ENCODE results near the gene TRMT10C.
A peak's percentile ranks its signal among the peaks of the same experiment; 100 is the strongest.
"Not testable (repeated sequence)": the region's sequence is repeated elsewhere in the genome, so short reads cannot be mapped to it uniquely, and the experiment has no call there.

TRMT10C gene

DNA sequence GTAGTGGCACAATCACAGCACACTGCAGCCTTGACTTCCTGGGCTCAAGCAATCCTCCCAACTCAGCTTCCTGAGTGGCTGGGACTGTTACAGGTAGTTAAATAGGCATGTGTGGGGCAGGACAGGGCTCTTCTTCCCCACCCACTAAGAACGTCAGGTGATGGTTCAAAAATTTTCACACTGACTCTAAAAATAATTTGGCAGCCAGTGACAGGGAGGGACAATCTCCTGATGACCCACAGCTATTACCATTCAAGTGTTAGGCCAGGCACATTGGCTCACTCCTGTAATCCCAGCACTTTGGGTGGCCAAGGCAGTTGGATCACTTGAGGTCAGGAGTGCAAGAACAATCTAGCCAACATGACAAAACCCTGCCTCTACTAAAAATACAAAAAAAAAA is 12.2 kb upstream of the TRMT10C start:
- no peak for DNase-seq

DNA sequence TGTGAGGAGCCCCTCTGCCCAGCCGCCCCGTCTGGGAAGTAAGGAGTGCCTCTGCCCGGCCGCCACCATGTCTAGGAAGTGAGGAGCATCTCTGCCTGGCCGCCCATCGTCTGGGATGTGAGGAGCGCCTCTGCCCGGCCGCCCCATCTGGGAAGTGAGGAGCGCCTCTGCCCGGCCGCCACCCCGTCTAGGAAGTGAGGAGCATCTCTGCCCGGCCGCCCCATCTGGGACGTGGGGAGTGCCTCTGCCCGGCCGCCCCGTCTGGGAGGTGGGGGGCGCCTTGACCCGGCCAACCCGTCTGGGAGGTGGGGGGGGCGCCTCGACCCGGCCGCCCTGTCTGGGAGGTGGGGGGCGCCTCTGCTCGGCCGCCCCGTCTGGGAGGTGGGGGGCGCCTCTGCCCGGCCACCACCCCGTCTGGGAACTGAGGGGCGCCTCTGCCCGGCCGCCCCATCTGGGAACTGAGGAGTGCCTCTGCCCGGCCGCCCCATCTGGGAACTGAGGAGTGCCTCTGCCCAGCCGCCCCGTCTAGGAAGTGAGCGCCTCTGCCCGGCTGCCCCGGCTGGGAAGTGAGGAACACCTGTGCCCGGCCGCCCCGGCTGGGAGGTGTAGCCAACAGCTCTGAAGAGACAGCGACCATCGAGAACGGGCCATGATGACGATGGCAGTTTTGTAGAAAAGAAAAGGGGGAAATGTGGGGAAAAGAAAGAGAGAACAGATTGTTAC is 10.1 kb upstream of the TRMT10C start:
- not testable (repeated sequence) for DNase-seq

DNA sequence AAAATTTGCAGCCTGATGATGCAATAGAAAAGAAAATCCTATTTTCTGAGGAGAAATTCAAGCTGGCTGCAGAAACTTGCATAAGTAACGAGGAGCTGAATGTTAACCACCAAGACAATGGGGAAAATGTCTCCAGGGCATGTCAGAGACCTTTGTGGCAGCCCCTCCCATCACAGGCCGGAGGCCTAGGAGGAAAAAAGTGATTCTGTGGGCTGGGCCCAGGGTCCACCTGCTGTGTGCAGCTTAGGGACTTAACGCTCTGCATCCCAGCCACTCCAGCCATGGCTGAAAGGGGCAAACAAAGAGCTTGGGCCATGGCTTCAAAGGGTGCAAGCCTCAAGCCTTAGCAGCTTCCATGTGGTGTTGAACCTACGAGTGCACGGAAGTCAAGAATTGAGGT is 8.3 kb upstream of the TRMT10C start:
- DNase-seq: not testable (repeated sequence)

DNA sequence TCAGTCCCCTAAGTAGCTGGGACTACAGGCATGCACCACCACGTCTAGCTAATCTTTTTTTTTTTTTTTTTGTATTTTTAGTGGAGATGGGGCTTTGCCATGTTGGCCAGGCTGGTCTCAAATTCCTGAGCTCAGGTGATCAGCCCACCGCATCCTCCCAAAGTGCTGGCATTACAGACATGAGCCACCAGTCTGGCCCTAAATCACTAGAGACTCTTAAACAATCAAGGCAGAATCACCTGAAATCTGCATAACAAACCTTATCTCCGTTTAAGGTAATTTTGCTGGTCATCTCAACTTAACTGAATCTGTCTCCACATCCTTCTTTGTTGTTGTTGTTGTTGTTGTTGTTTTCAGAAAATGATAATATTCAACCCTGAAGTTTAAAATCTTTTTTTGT is 5.6 kb upstream of the TRMT10C start:
- DNase-seq: no peak

DNA sequence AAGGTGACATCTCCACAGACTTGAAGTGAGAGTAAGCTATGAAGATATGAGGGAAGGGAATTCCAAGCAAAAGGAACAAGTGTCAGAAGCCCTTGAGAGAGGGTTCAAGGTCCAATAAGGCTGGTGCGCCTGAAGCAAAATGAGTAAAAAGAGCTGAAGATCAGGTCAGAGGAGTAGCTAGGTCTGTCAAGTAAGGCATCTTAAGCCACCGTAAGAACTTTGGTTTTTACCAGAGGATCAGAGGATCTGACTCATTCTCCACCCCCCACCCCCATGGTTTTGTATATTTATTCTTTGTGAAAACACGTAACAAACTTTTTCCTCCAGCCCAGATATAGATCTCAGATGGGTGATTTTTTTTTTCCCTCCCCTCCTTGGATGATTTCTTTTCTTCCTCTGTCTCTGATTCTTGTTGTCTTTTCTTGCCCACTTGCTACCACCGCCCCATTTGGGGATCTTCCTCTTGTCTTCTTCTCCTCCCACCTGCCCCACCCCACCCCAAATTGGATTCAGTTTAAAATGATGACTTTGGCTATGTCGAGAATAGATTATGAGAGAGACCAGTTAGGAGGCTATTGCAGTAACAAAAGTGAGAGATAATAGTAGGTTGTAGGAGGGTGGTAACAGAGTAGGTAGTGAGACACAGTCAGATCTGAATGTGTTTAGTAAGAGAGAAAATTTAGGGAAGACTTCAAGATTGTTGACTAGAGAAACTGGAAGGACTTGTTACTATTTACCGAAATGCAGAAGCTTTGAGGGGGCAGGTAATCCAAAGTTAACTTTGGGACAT is 6.1 kb downstream of the TRMT10C start:
- DNase-seq: no peak

DNA sequence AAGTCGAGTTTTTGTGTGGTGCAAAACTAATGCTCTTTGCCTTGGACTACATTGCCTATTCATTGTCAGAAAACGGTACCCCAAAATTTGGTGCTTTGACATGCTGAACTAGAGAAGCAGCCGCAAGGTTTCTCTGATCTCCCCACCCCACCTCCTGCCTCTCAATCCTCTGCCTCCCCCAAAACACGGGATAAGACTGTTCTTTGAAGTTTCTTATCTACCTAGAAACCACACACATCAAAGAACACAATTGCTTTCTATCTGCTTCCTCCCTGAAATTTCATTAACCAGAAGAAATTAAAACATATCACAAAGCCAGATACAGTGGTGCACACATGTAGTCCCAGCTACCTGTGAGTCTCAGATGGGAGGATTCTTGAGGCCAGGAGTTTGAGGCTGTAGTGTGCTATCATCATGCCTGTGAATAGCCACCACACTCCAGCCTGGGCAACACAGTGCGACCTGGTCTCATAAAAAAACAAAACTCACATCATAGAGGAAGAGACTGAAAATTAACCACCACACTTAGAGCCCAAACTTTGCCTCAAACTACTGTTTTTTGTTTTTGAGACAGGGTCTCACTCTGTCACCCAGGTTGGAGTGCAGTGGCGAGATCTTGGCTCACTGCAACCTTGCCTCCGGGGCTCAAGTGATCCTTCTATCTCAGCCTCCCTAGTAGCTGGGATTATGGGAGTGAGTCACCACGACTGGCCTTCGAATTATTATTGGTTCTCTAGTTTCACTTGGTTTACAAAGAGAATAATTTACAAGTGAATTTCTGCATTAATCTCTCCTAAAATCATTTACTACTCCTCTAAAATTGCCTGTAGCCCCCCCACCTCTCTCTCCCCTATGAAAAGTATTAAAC is 9.6 kb downstream of the TRMT10C start:
- no peak for DNase-seq

DNA sequence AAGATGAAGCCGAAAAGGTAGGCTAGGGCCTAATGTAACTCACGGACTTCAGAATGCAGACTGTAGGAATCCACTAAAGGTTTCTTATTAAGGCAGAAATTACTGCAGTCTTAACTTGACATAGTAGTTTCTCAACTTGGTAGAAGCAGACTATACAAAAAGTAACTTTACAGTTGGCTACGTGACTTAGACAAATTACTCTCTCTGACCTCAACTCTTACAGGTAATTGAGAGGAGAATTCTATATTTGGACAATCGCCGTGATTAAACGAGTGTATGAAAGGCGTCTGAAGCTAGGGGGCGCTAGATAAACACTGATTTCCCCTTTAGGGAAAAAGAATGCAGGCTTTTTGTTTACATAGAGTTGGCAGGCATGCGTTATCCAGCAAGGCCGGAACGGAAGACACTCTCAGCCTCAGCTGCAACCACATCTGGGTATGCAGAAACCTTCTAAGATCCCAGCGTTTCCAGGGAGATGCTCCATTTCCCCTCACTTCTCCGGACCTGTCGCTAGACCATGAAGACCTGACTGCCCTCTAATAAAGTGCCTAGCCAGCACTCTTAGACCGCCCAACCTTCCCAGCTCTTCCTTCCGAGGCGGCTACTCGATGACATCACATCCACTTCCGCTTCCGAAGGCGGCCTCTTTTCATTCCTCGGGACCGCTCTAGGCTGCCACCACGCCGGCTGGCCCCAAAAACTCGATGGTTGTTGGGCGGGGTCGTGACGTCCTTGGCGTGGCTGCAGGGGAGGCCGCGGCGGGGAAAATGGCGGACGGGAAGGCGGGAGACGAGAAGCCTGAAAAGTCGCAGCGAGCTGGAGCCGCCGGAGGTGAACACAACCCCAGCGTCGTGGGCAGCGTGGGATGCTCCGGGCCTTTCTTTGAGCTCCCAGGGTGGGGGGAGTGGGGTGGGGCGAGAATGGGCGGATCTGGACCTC is 12.1 kb downstream of the TRMT10C start, which contains the start of gene PCNP:
Gene PCNP (plus strand): TSS at position 732 of the 939 bp plus-strand sequence. CDS start 36 bp downstream, at position 768.
- DNase-seq: peak; percentile 97

DNA sequence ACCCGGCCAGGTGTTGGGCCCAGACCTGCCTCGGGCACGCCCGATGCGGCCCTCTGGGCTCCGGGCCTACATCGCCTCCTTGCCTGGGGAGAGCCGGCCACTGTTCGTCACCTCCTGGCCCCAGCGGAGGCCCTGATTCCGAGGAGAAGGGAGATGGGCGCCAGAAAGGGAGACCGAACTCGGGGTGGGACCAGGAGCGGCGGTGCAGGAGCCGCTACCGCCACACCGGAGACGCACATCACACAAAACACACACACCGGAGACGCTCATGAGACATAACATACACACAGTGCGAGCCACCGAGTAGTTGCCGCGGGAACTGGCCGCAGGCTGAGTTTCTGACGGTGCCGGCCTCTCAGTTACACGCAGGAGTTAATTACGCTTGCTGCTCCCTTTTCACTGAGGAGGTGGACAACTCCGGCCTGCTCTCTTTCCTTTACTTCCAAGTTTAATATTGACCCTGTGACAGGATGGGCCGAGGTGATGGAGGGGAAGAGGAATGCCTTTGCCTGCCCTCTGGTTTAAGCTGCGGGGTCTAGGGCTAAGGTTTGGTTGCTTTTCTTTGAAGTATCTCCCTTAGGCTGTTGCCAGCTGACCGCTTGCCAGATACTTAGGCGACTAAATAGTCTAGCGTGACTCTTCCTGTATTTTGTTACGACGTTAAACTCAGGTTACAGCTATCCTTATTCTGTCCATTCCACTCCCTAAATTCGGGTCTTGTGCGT is 12.9 kb downstream of the TRMT10C start:
- peak; percentile 30 for DNase-seq

DNA sequence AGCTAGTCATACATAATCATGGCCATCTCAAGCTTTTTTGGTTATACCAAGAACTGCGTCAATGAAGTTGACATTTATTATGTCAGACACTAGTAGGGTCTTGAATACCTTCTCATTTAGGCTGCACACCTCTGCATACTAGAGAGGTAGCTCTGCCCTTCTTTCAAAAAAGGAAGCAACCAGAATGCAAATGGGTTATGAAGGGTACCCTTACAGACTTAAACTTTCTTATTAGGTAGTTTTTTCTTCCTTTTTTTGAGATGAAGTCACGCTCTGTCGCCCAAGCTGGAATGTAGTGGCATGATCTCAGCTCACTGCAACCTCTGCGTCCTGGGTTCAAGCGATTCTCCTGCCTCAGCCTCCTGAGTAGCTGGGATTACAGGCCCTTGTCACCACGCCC is 15.6 kb downstream of the TRMT10C start:
- no peak for DNase-seq

DNA sequence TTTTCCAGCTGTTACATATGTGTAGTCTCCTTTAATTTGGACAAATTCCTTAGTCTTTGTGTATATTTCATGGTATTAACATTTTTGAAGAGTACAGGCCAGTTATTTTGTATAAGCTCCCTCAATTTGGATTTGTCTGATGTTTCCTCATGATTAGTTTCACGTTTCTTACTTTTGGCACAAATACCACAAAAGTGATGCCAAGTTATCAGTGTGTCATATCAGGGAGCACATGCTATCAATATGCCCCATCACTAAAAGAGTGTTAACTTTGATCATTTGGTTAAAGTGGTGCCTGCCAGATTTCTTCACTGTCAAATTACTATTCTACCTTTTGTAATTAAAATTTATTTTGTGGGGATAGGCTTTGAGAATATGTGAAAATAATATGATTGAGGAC is 26.9 kb downstream of the TRMT10C start:
- DNase-seq: no peak

DNA sequence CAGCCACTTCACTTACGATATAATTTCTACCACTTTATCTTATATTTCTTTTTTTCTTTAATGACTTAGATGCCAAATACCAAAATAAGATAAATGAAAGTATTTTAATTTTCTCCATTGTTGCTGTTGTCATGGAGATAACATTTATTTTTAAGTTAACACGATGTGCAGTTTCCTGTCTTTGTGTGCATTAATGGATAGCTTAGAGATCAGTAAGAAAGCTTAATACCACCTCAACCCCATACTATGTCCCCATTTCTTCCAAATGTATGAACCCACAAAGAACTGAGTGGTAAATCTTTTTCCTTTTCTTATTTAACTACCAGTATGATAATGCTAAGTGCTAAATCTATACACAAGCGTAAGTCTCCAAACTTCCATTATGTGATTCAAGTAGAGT is 29.4 kb downstream of the TRMT10C start:
- no peak for DNase-seq

DNA sequence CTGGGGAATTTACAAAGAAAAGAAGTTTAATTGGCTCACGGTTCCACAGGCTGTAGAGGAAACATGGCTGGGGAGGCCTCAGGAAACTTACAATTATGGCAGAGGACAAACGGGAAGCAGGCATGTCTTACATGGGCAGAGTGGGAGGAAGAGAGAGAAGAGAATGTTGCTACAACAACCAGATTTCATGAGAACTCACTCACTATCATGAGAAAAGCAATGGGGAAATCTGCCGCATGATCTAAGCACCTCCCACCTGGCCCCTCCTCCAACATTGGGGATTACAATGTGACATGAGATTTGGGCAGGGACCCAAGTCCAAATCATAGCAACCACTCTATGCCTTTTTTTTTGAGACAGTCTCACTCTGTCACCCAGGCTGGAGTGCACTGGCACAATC is 41.1 kb downstream of the TRMT10C start:
- no peak for DNase-seq

DNA sequence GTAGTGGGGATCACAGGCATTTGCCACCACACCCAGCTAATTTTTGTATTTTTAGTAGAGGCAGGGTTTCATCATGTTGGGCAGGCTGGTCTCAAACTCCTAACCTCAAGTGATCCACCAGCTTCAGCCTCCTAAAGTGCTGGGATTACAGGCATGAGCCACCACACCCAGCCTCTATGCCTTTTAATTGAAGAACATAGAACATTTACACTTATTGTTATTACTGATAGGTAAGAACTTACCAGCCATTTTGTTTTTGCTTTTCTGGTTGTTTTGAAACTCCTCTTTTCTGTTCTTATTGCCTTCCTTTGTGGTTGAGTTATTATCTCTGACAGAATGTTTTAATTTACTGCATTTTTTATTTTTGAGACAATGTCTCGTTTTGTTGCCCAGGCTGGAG is 41.5 kb downstream of the TRMT10C start:
- no peak for DNase-seq

DNA sequence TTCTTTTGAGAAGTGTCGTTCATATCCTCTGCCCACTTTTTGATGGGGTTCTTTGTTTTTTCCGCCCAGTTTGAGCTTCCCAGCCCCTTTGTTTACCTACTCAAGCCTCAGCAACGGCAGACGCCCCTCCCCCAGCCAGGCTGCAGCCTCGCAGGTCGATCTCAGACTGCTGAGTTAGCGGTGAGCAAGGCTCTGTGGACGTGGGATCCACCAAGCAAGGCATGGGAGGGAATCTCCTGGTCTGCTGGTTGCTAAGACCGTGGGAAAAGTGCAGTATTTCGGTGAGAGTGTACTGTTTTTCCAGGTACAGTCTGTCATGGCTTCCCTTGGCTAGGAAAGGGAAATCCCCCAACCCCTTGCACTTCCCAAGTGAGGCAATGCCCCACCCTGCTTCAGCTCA is 43.7 kb downstream of the TRMT10C start:
- not testable (repeated sequence) for DNase-seq

DNA sequence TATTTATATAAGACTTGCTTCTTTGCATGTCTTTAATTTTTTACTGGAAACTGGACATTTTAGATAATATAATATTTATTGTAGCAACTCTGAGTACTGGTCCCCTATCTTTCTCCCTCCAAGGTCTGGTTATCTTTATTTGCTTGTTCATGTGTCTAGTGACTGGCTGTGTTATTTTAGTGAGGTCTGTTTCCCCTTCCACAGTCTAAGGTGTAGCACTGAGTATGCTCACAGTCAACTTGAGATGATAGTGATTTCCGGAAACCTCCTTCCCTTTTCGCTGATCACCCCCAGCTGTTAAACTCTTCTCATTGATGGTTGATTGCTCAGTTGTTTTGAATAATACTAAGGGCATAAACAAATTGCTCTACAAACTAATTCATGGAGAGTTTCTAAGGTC is 49.4 kb downstream of the TRMT10C start:
- no peak for DNase-seq

DNA sequence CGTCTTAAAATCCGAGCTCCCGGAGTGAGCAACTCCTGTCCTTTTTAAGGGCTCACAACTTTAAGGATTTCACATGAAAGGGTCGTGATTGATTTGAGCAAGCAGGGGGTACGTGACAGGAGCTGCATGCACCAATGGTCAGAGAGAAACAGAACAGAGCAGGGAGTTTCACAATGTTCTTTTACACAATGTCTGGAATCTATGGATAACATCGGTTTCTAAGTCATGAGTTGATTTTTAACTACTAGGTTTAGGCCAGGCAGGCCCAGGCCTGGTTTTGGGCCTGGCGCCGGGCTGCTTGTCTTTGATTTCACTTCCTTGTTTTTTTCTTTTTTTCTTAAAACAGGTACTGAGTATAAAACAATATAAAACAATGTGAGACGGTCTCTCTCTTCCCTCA is 51.3 kb downstream of the TRMT10C start:
- DNase-seq: not testable (repeated sequence)

DNA sequence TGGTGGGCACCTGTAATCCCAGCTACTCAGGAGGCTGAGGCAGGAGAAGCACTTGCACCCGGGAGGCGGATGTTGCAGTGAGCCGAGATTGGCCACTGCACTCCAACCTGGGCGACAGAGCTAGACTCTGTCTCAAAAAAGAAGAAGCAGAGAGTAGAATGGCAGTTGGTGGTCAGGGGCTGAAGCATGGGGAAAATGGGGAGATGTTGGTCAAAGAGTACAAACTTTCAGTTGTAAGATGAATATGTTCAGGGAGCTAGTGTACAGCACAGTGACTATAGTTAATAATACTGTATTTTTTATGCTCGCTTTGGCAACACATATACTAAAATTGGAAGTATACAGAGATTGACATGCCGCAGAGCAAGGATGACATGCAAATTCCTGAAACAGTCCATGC is 53.9 kb downstream of the TRMT10C start:
- DNase-seq: no peak
